ENCODE results near the gene CYB561. TPM values are rescaled to one million over a fixed set of nuclear protein-coding genes. Genes with fewer than 3 reads are reported as not detected.

The CYB561 gene
- 29.1 and 30.9 TPM in 2 replicates for total RNA-seq (2014; rRNA removed; shearing (Covaris generic))

GRCh38 chr17:63445954-63446752 is at the start of gene CYB561:
Gene CYB561, minus strand, starts transcription at chr17:63446306. Its CDS starts 8,759 bp downstream, at chr17:63437547.
- DNase-seq (ENCODE audit: low spot score): peak; percentile 66

- DNase-seq (ENCODE audit: low spot score): no peak
These were observed 49.4 kb upstream of the CYB561 start for GRCh38 chr17:63495491-63495890.

- DNase-seq (ENCODE audit: low spot score): no peak
These were observed 48.3 kb upstream of the CYB561 start for GRCh38 chr17:63494300-63494928.

- no peak for DNase-seq (ENCODE audit: low spot score)
These were observed 47.3 kb upstream of the CYB561 start for GRCh38 chr17:63493411-63493810.

GRCh38 chr17:63492940-63493339 is 46.8 kb upstream of the CYB561 start:
- no peak for DNase-seq (ENCODE audit: low spot score)

- DNase-seq (ENCODE audit: low spot score): no peak
These were observed 46.0 kb upstream of the CYB561 start for GRCh38 chr17:63491977-63492618.

GRCh38 chr17:63491413-63491812 is 45.3 kb upstream of the CYB561 start:
- no peak for DNase-seq (ENCODE audit: low spot score)

- no peak for DNase-seq (ENCODE audit: low spot score)
These were observed 44.8 kb upstream of the CYB561 start for GRCh38 chr17:63490858-63491400.

- DNase-seq (ENCODE audit: low spot score): no peak
These were observed 44.2 kb upstream of the CYB561 start for GRCh38 chr17:63490329-63490728.

GRCh38 chr17:63489291-63489690 is 43.2 kb upstream of the CYB561 start:
- DNase-seq (ENCODE audit: low spot score): no peak

GRCh38 chr17:63488851-63489250 is 42.7 kb upstream of the CYB561 start:
- no peak for DNase-seq (ENCODE audit: low spot score)

GRCh38 chr17:63487014-63487339 is 40.9 kb upstream of the CYB561 start:
- no peak for DNase-seq (ENCODE audit: low spot score)

GRCh38 chr17:63486317-63487013 is 40.4 kb upstream of the CYB561 start:
- no peak for DNase-seq (ENCODE audit: low spot score)

GRCh38 chr17:63483655-63484575 is 37.8 kb upstream of the CYB561 start:
- no peak for DNase-seq (ENCODE audit: low spot score)

GRCh38 chr17:63483038-63483437 is 36.9 kb upstream of the CYB561 start:
- DNase-seq (ENCODE audit: low spot score): no peak

GRCh38 chr17:63482509-63482908 is 36.4 kb upstream of the CYB561 start:
- no peak for DNase-seq (ENCODE audit: low spot score)

- DNase-seq (ENCODE audit: low spot score): no peak
These were observed 35.4 kb upstream of the CYB561 start for GRCh38 chr17:63481488-63481870.

- DNase-seq (ENCODE audit: low spot score): no peak
These were observed 34.9 kb upstream of the CYB561 start for GRCh38 chr17:63480826-63481487.

GRCh38 chr17:63480192-63480784 is 34.2 kb upstream of the CYB561 start:
- DNase-seq (ENCODE audit: low spot score): no peak

All from H4 (cell line).